Stimulated activated CD8-positive, alpha-beta memory T cell treated with anti-CD3 and anti-CD28 coated beads, Interleukin-2, amount 100 ng/mL, for 48 hours (primary cell): ENCODE measurements around the gene YWHAH.
A peak's percentile ranks its signal among the peaks of the same experiment; 100 is the strongest.

ENCODE experiments used
- DNase-seq, 2 donors: peaks; one replicate each; pipeline ENCODE4 v3.0.0-alpha.2; 2020; ENCODE audit warnings: low read depth in 2 of 2

Gene YWHAH

GRCh38 chr22:31943978-31944699, at the start of gene YWHAH:
YWHAH (plus strand) TSS chr22:31944535; CDS start chr22:31944734, 199 bp downstream.
- DNase-seq: peak; percentile 92 to 95

- no peak for DNase-seq
These were observed 48.8 kb upstream of the YWHAH start for GRCh38 chr22:31895411-31896123.

- no peak for DNase-seq
These were observed 47.9 kb upstream of the YWHAH start for GRCh38 chr22:31896472-31896871.

GRCh38 chr22:31897842-31898805, 46.2 kb upstream of the YWHAH start:
- DNase-seq: no peak

- DNase-seq: no peak
These were observed 45.4 kb upstream of the YWHAH start for GRCh38 chr22:31898926-31899325.

- no peak for DNase-seq
These were observed 44.7 kb upstream of the YWHAH start for GRCh38 chr22:31899669-31900068.

GRCh38 chr22:31901388-31902137, 42.8 kb upstream of the YWHAH start:
- DNase-seq: no peak

- no peak for DNase-seq
These were observed 39.7 kb upstream of the YWHAH start for GRCh38 chr22:31904651-31905050.

- no peak for DNase-seq
These were observed 39.0 kb upstream of the YWHAH start for GRCh38 chr22:31905356-31905755.

GRCh38 chr22:31906086-31906485, 38.2 kb upstream of the YWHAH start:
- DNase-seq: no peak

GRCh38 chr22:31906569-31906968, 37.8 kb upstream of the YWHAH start:
- DNase-seq: no peak

GRCh38 chr22:31909977-31910376, 34.4 kb upstream of the YWHAH start:
- DNase-seq: no peak

- no peak for DNase-seq
These were observed 32.5 kb upstream of the YWHAH start for GRCh38 chr22:31911565-31912406.

- no peak for DNase-seq
These were observed 32.0 kb upstream of the YWHAH start for GRCh38 chr22:31912407-31912743.

- no peak for DNase-seq
These were observed 28.7 kb upstream of the YWHAH start for GRCh38 chr22:31915586-31915985.

GRCh38 chr22:31917227-31917921, 27.0 kb upstream of the YWHAH start:
- no peak for DNase-seq

- no peak for DNase-seq
These were observed 24.6 kb upstream of the YWHAH start for GRCh38 chr22:31919730-31920129.

- no peak for DNase-seq
These were observed 24.0 kb upstream of the YWHAH start for GRCh38 chr22:31920306-31920705.

GRCh38 chr22:31921106-31921505, 23.2 kb upstream of the YWHAH start:
- no peak for DNase-seq

GRCh38 chr22:31922534-31922933, 21.8 kb upstream of the YWHAH start:
- no peak for DNase-seq
